Measurements from ENCODE around the gene NRIP2. TPM values are rescaled to one million over a fixed set of nuclear protein-coding genes. Genes with fewer than 3 reads are reported as not detected.

The NRIP2 gene
- total RNA-seq, 1 donor from 2014 or later = not detected

GRCh38 chr12:2844786-2845185 is 10.0 kb upstream of the NRIP2 start:
- no peak overlapping the region for H3K4me3 ChIP-seq (ENCODE audit: low read depth, low read length)
- DNase-seq (ENCODE audit: low read depth) = no peak
- TF ChIP-seq CTCF (conservative IDR thresholded peaks at IDR 0.05; ENCODE audit: low read depth, low read length) = no peak

GRCh38 chr12:2842948-2843347 is 8.1 kb upstream of the NRIP2 start:
- no peak overlapping the region for H3K4me3 ChIP-seq (ENCODE audit: low read depth, low read length)
- no peak for DNase-seq (ENCODE audit: low read depth)
- no peak for TF ChIP-seq CTCF (conservative IDR thresholded peaks at IDR 0.05; ENCODE audit: low read depth, low read length)

- H3K4me3 ChIP-seq (ENCODE audit: low read depth, low read length) = no peak overlapping the region
- DNase-seq (ENCODE audit: low read depth) = no peak
- TF ChIP-seq CTCF (conservative IDR thresholded peaks at IDR 0.05; ENCODE audit: low read depth, low read length) = no peak
Measured at GRCh38 chr12:2841056-2841650, 6.3 kb upstream of the NRIP2 start.

GRCh38 chr12:2836574-2836973 is 1.7 kb upstream of the NRIP2 start:
- no peak for DNase-seq (ENCODE audit: low read depth)
- no peak for TF ChIP-seq CTCF (conservative IDR thresholded peaks at IDR 0.05; ENCODE audit: low read depth, low read length)
- no peak overlapping the region for H3K4me3 ChIP-seq (ENCODE audit: low read depth, low read length)

GRCh38 chr12:2835691-2836403 is 1.0 kb upstream of the NRIP2 start:
- TF ChIP-seq CTCF (conservative IDR thresholded peaks at IDR 0.05; ENCODE audit: low read depth, low read length) = no peak
- no peak overlapping the region for H3K4me3 ChIP-seq (ENCODE audit: low read depth, low read length)
- no peak for DNase-seq (ENCODE audit: low read depth)

GRCh38 chr12:2833810-2834209 is 1.0 kb downstream of the NRIP2 start:
- H3K4me3 ChIP-seq (ENCODE audit: low read depth, low read length) = no peak overlapping the region
- no peak for DNase-seq (ENCODE audit: low read depth)
- no peak for TF ChIP-seq CTCF (conservative IDR thresholded peaks at IDR 0.05; ENCODE audit: low read depth, low read length)

GRCh38 chr12:2833327-2833726 is 1.5 kb downstream of the NRIP2 start:
- no peak for TF ChIP-seq CTCF (conservative IDR thresholded peaks at IDR 0.05; ENCODE audit: low read depth, low read length)
- DNase-seq (ENCODE audit: low read depth) = no peak
- H3K4me3 ChIP-seq (ENCODE audit: low read depth, low read length) = no peak overlapping the region
